ENCODE data around the gene RNU7-1.

The RNU7-1 gene

DNA sequence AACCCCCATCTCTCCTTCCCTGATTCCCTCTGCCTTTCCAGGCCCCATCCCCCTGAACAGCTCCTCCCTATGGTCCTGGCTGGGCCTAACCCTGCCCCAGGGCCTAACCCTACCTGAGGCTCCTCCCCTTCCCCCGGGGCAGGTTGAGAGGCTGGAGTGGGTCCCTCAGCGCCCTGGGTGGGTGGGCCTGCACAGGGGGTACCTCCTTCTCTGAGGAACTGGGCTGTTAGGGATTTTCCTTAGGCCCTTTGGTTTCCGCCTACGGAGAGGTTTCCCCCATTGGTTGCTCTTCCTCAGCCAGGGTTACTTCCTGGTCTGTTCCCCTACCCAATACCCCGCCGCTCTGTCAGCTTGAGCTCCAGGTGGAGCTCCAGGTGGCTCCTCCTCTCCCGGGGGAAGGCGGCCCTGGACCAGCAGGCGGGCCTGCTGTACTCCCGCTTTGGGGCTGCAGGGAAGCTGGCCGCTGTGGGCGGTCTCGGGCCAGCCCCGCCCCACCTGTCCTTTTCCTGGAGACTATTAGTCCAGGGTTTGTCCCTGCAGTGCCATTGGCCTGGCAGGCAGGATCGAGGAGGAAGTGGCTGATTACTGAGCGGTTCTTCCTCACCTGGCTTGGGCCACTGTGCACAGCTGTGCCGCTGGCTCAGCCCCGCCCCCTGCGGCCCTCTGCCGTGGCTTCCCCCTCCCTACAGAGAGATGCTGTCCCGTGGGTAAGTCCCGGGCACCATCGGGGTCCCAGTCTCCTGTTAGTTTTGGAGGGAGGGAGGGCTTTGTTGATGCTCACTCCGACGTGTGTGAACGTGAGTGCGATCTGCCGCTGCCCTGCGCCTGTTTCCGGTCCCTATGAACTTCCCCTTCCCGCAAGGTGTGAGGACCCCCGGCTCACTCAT is 2.7 kb downstream of the RNU7-1 start:
- Histone ChIP-seq H3K27ac (replicated peaks) (peak overlapping the region; percentile 64), H3K4me3 (replicated peaks; ENCODE audit: insufficient read depth, low read length) (peak overlapping the region; percentile 32)
- DNase-seq (ENCODE audit: low read depth in 1 of 2, low spot score in 1 of 2), result peak; percentile 86 to 90

GRCh38 chr12:6946920-6947374 is 3.3 kb downstream of the RNU7-1 start:
- no peak for DNase-seq (ENCODE audit: low read depth in 1 of 2, low spot score in 1 of 2)
- TF ChIP-seq SPI1 (IDR thresholded peaks at IDR 0.05; ENCODE audit: borderline replicate concordance, low read depth), result no peak
- TF ChIP-seq POLR2AphosphoS5 (IDR thresholded peaks at IDR 0.05; ENCODE audit: low read depth), result no peak
- no peak for TF ChIP-seq CTCF (IDR thresholded peaks at IDR 0.05; ENCODE audit: insufficient read depth, low read length)
- no peak for TF ChIP-seq REST (IDR thresholded peaks at IDR 0.05; ENCODE audit: insufficient replicate concordance, low read depth)
- no peak for TF ChIP-seq GABPA (IDR thresholded peaks at IDR 0.05; ENCODE audit: low read depth)
- H3K4me3 ChIP-seq (replicated peaks; ENCODE audit: insufficient read depth, low read length), result peak overlapping the region; percentile 32
- no peaks in the 10 kb centered on the region for H3K27me3 ChIP-seq (ENCODE audit: insufficient read depth, poor library complexity, severe bottlenecking)
- H3K27ac ChIP-seq (replicated peaks), result peak overlapping the region; percentile 64

More for the DNA sequence above, 2.7 kb downstream of the RNU7-1 start:
- no peaks in the 10 kb centered on the region for H3K27me3 ChIP-seq (ENCODE audit: insufficient read depth, poor library complexity, severe bottlenecking)
- TF ChIP-seq GABPA (IDR thresholded peaks at IDR 0.05; ENCODE audit: low read depth), result no peak
- peak; percentile 31; the same call in 1 of the 2 replicates for TF ChIP-seq POLR2AphosphoS5 (IDR thresholded peaks at IDR 0.05; ENCODE audit: low read depth)
- peak; percentile 76 for TF ChIP-seq SPI1 (IDR thresholded peaks at IDR 0.05; ENCODE audit: borderline replicate concordance, low read depth)
- no peak for TF ChIP-seq CTCF (IDR thresholded peaks at IDR 0.05; ENCODE audit: insufficient read depth, low read length)
- TF ChIP-seq REST (IDR thresholded peaks at IDR 0.05; ENCODE audit: insufficient replicate concordance, low read depth), result no peak

DNA sequence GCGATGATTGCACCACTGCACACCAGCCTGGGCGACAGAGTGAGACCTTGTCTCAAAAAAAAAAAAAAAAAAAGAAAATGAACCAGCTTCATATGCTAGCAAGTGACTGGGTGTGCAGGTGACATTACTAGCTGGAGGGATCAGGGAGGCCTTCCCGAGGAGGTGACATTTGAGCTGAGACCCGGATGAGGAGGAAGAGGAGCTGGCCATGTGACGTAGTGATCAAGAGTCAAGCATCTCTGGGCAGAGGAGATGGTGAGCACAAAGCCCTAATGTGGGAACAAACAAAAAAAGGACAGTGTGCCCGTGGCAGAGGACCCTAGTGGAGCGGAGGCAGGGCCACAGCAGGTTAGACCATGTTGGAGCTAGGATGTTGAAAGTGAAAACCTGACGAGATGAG is 4.0 kb downstream of the RNU7-1 start:
- Histone ChIP-seq H3K27ac (replicated peaks) (no peak overlapping the region), H3K4me3 (replicated peaks; ENCODE audit: insufficient read depth, low read length) (no peak overlapping the region), H3K27me3 (ENCODE audit: insufficient read depth, poor library complexity, severe bottlenecking) (no peaks in the 10 kb centered on the region)
- TF ChIP-seq SPI1 (IDR thresholded peaks at IDR 0.05; ENCODE audit: borderline replicate concordance, low read depth) (no peak), REST (IDR thresholded peaks at IDR 0.05; ENCODE audit: insufficient replicate concordance, low read depth) (no peak), GABPA (IDR thresholded peaks at IDR 0.05; ENCODE audit: low read depth) (no peak), CTCF (IDR thresholded peaks at IDR 0.05; ENCODE audit: insufficient read depth, low read length) (no peak), POLR2AphosphoS5 (IDR thresholded peaks at IDR 0.05; ENCODE audit: low read depth) (no peak)
- no peak for DNase-seq (ENCODE audit: low read depth in 1 of 2, low spot score in 1 of 2)

Measured in HL-60 (cell line).